ENCODE data around the gene HHAT. TPM values are rescaled to one million over a fixed set of nuclear protein-coding genes. Genes with fewer than 3 reads are reported as not detected.

HHAT gene
- total RNA-seq, 4 donors from 2014 or later = 2.2 to 11.6 (median 7.3) TPM

GRCh38 chr1:210596641-210597040 lies 267.9 kb downstream of the HHAT start:
- intact Hi-C loops (cut with DNase I; ENCODE audit: low total_unique reads) (no loop called here), in situ Hi-C loops (cut with MboI; ENCODE audit: low pct_ligation_motif_present in 1 of 4, low pct_unique_long_range_greater_than_20kb in 1 of 4, low sequenced_read_pairs in 3 of 4) (loop anchor here in 3 of 4 donors (25.0 kb wide), 1 partner anchor 541 kb away; the partner anchor contains the start of gene KCNH1 (in 3 of the 3))
- no peak overlapping the region for H3K4me3 ChIP-seq
- H3K27ac ChIP-seq = no peak overlapping the region
- no peaks in the 10 kb centered on the region for H3K36me3 ChIP-seq
- no peaks in the 10 kb centered on the region for H3K9me3 ChIP-seq
- H3K27me3 ChIP-seq = no peaks in the 10 kb centered on the region
- 67 to 75% methylated on average over 1 to 2 of the region's 2 CpGs for WGBS, 2 donors (ENCODE audit: low coverage in 1 of 2)
- H3K4me1 ChIP-seq = peaks cover 0 to 3% (median 0%) of the 10 kb centered on the region in 4 donors
- TF ChIP-seq POLR2AphosphoS5 (IDR thresholded peaks at IDR 0.05) (no peak), CTCF (IDR thresholded peaks at IDR 0.05) (no peak), POLR2A (IDR thresholded peaks at IDR 0.05) (no peak), EP300 (IDR thresholded peaks at IDR 0.05; ENCODE audit: low read depth) (no peak)
- no peak for DNase-seq

GRCh38 chr1:210597555-210598134 lies 268.9 kb downstream of the HHAT start:
- intact Hi-C loops (cut with DNase I; ENCODE audit: low total_unique reads) = no loop called here
- Histone ChIP-seq H3K9me3 (no peaks in the 10 kb centered on the region), H3K27me3 (no peaks in the 10 kb centered on the region), H3K4me3 (no peak overlapping the region), H3K27ac (peak overlapping the region; percentile 41 to 56 (median 46)), H3K4me1 (peaks cover 0 to 3% (median 0%) of the 10 kb centered on the region in 4 donors), H3K36me3 (no peaks in the 10 kb centered on the region)
- no peak for TF ChIP-seq CTCF (IDR thresholded peaks at IDR 0.05)
- no peak for TF ChIP-seq POLR2A (IDR thresholded peaks at IDR 0.05)
- no peak for TF ChIP-seq POLR2AphosphoS5 (IDR thresholded peaks at IDR 0.05)
- no peak for TF ChIP-seq EP300 (IDR thresholded peaks at IDR 0.05; ENCODE audit: low read depth)
- in situ Hi-C loops (cut with MboI; ENCODE audit: low pct_ligation_motif_present in 1 of 4, low pct_unique_long_range_greater_than_20kb in 1 of 4, low sequenced_read_pairs in 3 of 4) = loop anchor here in 3 of 4 donors (25.0 kb wide), 1 partner anchor 540 kb away; the partner anchor contains the start of gene KCNH1 (in 3 of the 3)
- DNase-seq = no peak
- WGBS, 2 donors (ENCODE audit: low coverage in 1 of 2) = 50% methylated on average over 1 of the region's 1 CpG; no CpG with 5 or more reads in 1 of the 2 donors

- peak; percentile 7 to 41 (median 8) for TF ChIP-seq POLR2AphosphoS5 (IDR thresholded peaks at IDR 0.05)
- TF ChIP-seq EP300 (IDR thresholded peaks at IDR 0.05; ENCODE audit: low read depth) = no peak
- TF ChIP-seq POLR2A (IDR thresholded peaks at IDR 0.05) = no peak
- Histone ChIP-seq H3K36me3 (no peaks in the 10 kb centered on the region), H3K9me3 (no peaks in the 10 kb centered on the region), H3K27ac (peak overlapping the region; percentile 41 to 56 (median 46)), H3K4me3 (no peak overlapping the region), H3K4me1 (peaks cover 0 to 3% (median 0%) of the 10 kb centered on the region in 4 donors), H3K27me3 (no peaks in the 10 kb centered on the region)
- DNase-seq = peak; percentile 43
- 78% methylated on average over 3 of the region's 3 CpGs; no CpG with 5 or more reads in 1 of the 2 donors for WGBS, 2 donors (ENCODE audit: low coverage in 1 of 2)
- in situ Hi-C loops (cut with MboI; ENCODE audit: low pct_ligation_motif_present in 1 of 4, low pct_unique_long_range_greater_than_20kb in 1 of 4, low sequenced_read_pairs in 3 of 4) = loop anchor here in 3 of 4 donors (25.0 kb wide), 1 partner anchor 539 kb away; the partner anchor contains the start of gene KCNH1 (in 3 of the 3)
- intact Hi-C loops (cut with DNase I; ENCODE audit: low total_unique reads) = no loop called here
Observed at GRCh38 chr1:210598135-210598652, 269.5 kb downstream of the HHAT start.

GRCh38 chr1:210600421-210601159 lies 271.9 kb downstream of the HHAT start:
- H3K27me3 ChIP-seq = no peaks in the 10 kb centered on the region
- peaks cover 0 to 3% (median 0%) of the 10 kb centered on the region in 4 donors for H3K4me1 ChIP-seq
- TF ChIP-seq POLR2AphosphoS5 (IDR thresholded peaks at IDR 0.05) (no peak), POLR2A (IDR thresholded peaks at IDR 0.05) (no peak), CTCF (IDR thresholded peaks at IDR 0.05) (no peak), EP300 (IDR thresholded peaks at IDR 0.05; ENCODE audit: low read depth) (no peak)
- in situ Hi-C loops (cut with MboI; ENCODE audit: low pct_ligation_motif_present in 1 of 4, low pct_unique_long_range_greater_than_20kb in 1 of 4, low sequenced_read_pairs in 3 of 4) (loop anchor here in 1 of 4 donors (10.0 kb wide), 1 partner anchor 514 kb away; no protein-coding TSS in a partner anchor), intact Hi-C loops (cut with DNase I; ENCODE audit: low total_unique reads) (no loop called here)
- no peak for DNase-seq
- 74 to 84% methylated on average over 4 to 5 of the region's 5 CpGs for WGBS, 2 donors (ENCODE audit: low coverage in 1 of 2)
- H3K36me3 ChIP-seq = no peaks in the 10 kb centered on the region
- no peaks in the 10 kb centered on the region for H3K9me3 ChIP-seq
- H3K27ac ChIP-seq = no peak overlapping the region
- H3K4me3 ChIP-seq = no peak overlapping the region

All from transverse colon (tissue), 4 donors.